H1 (cell line): Measurements from ENCODE around the gene ITSN1. TPM values are rescaled to one million over a fixed set of nuclear protein-coding genes. Genes with fewer than 3 reads are reported as not detected.

Experiments
- CTCF ChIA-PET: fragments of 300-600 bp; sonication (Branson Sonifier 250); formaldehyde crosslinking; loops from one replicate; lab custom pipeline; 2021; ENCODE audit not compliant: partially characterized antibody; lab: Charles Lee
- POLR2A ChIA-PET: fragments of 300-600 bp; sonication (Branson Sonifier 250); formaldehyde crosslinking; loops from one replicate; lab custom pipeline; 2021; ENCODE audit warnings: inconsistent platforms; ENCODE audit not compliant: partially characterized antibody; lab: Charles Lee
- DNase-seq, 2 experiments: peaks; one replicate each; pipeline versions ENCODE4 v3.0.0 to v3.0.0-alpha.2; 2010 to 2022; ENCODE audit warnings: low spot score in 2 of 2, low read depth in 1 of 2, mixed read lengths in 1 of 2
- FAIRE-seq: peaks from 2 replicates; lab custom pipeline; 2011; peaks lifted over from hg19 to GRCh38; lab: Jason Lieb, UNC
- H2AFZ ChIP-seq: 2 replicates; pipeline ENCODE4 v1.8.1; 2012; ENCODE audit warnings: low read length, inconsistent platforms
- H2AK5ac ChIP-seq: 2 replicates; pipeline ENCODE4 v1.6.1; 2013; ENCODE audit warnings: low read depth, low read length
- H2BK120ac ChIP-seq: replicated peaks from 2 replicates; pipeline ENCODE3; 2013; ENCODE audit warnings: low read depth, low read length, inconsistent platforms
- H2BK12ac ChIP-seq: 2 replicates; pipeline ENCODE4 v1.6.1; 2013; ENCODE audit warnings: low read depth, low read length
- H2BK15ac ChIP-seq: 2 replicates; pipeline ENCODE4 v1.6.1; 2013; ENCODE audit warnings: low read length
- H2BK20ac ChIP-seq: 2 replicates; pipeline ENCODE4 v1.6.1; 2013; ENCODE audit warnings: low read length
- H2BK5ac ChIP-seq: 2 replicates; pipeline ENCODE4 v1.6.1; 2013; ENCODE audit warnings: low read depth, low read length
- H3K14ac ChIP-seq: 2 replicates; pipeline ENCODE4 v1.6.1; 2013; ENCODE audit warnings: inconsistent platforms; ENCODE audit not compliant: insufficient read length
- H3K18ac ChIP-seq: 2 replicates; pipeline ENCODE4 v1.6.1; 2013; ENCODE audit warnings: low read length; ENCODE audit errors: extremely low read depth
- H3K23ac ChIP-seq: 2 replicates; pipeline ENCODE4 v1.6.1; 2013; ENCODE audit warnings: inconsistent platforms; ENCODE audit not compliant: insufficient read length
- H3K23me2 ChIP-seq: 2 replicates; pipeline ENCODE4 v1.6.1; 2013; ENCODE audit warnings: low read depth, low read length
- H3K27ac ChIP-seq: 2 replicates; pipeline ENCODE4 v1.6.1; 2011; ENCODE audit warnings: low read depth, low read length, inconsistent platforms
- H3K27me3 ChIP-seq, 4 experiments: replicated peaks in 1 of 4; 1 replicate in 1 of 4; 2 replicates in 3 of 4; pipeline versions ENCODE4 v1.6.1 to v1.8.1; 2011 to 2013; ENCODE audit warnings: low read length in 3 of 4, mild to moderate bottlenecking in 3 of 4, inconsistent platforms in 2 of 4, mixed read lengths in 2 of 4, moderate library complexity in 1 of 4; ENCODE audit not compliant: control insufficient read depth in 3 of 4, insufficient read depth in 3 of 4; ENCODE audit errors: extremely low read depth in 1 of 4
- H3K36me3 ChIP-seq, 4 experiments: 2 replicates each; pipeline versions ENCODE4 v1.6.1 to v1.8.1; 2011 to 2013; ENCODE audit warnings: mild to moderate bottlenecking in 4 of 4, low read length in 3 of 4, moderate library complexity in 2 of 4, control low read depth in 1 of 4, inconsistent platforms in 1 of 4; ENCODE audit not compliant: insufficient read depth in 4 of 4, control insufficient read depth in 2 of 4
- H3K4ac ChIP-seq: replicated peaks from 2 replicates; pipeline ENCODE3; 2013; ENCODE audit warnings: low read length, low read depth, mixed read lengths, inconsistent platforms; ENCODE audit not compliant: insufficient read length
- H3K4me1 ChIP-seq, 4 experiments: replicated peaks in 1 of 4; 1 replicate in 1 of 4; 2 replicates in 3 of 4; pipeline versions ENCODE4 v1.6.1 to v1.8.1; 2011 to 2013; ENCODE audit warnings: low read length in 3 of 4, inconsistent platforms in 2 of 4, mixed read lengths in 1 of 4; ENCODE audit not compliant: insufficient read depth in 4 of 4, control insufficient read depth in 3 of 4
- H3K4me2 ChIP-seq, 2 experiments: 2 replicates each; pipeline versions ENCODE4 v1.6.1 to v1.8.1; 2011 to 2013; ENCODE audit warnings: low read depth in 2 of 2, low read length in 2 of 2, control low read depth in 1 of 2, inconsistent platforms in 1 of 2, mild to moderate bottlenecking in 1 of 2; ENCODE audit not compliant: insufficient read depth in 1 of 2
- H3K4me3 ChIP-seq, 4 experiments: fragments of 200-600, 300-600 bp in 1 of 4; sonication (generic), shearing (Covaris generic), sonication (Bioruptor Twin) in 1 of 4; 2 replicates each; pipeline versions ENCODE4 v1.5.1 to v1.8.1; 2011 to 2016; ENCODE audit warnings: low read length in 4 of 4, low read depth in 3 of 4, control low read depth in 2 of 4, inconsistent platforms in 2 of 4, mild to moderate bottlenecking in 2 of 4, mixed read lengths in 1 of 4, moderate library complexity in 1 of 4; ENCODE audit not compliant: insufficient read depth in 2 of 4; ENCODE audit errors: extremely low read depth in 1 of 4
- H3K56ac ChIP-seq: replicated peaks from 2 replicates; pipeline ENCODE3; 2013; ENCODE audit warnings: low read depth, mild to moderate bottlenecking, mixed read lengths, low read length, inconsistent platforms; ENCODE audit not compliant: insufficient read length
- H3K79me1 ChIP-seq: 2 replicates; pipeline ENCODE4 v1.6.1; 2013; ENCODE audit warnings: low read depth, low read length, control low read depth
- H3K79me2 ChIP-seq, 2 experiments: 2 replicates each; pipeline versions ENCODE4 v1.6.1 to v1.8.1; 2012 to 2013; ENCODE audit warnings: low read length in 2 of 2, mild to moderate bottlenecking in 2 of 2, inconsistent platforms in 1 of 2; ENCODE audit not compliant: insufficient read depth in 2 of 2, control insufficient read depth in 1 of 2
- H3K9ac ChIP-seq, 4 experiments: replicated peaks in 1 of 4; 1 replicate in 1 of 4; 2 replicates in 3 of 4; pipeline versions ENCODE4 v1.6.1 to v1.8.1; 2011 to 2013; ENCODE audit warnings: low read depth in 3 of 4, low read length in 3 of 4, control low read depth in 2 of 4, mild to moderate bottlenecking in 2 of 4, moderate library complexity in 2 of 4, inconsistent platforms in 1 of 4; ENCODE audit errors: extremely low read depth in 1 of 4
- H3K9me3 ChIP-seq, 2 experiments: 2 replicates each; pipeline versions ENCODE4 v1.6.1 to v1.8.1; 2012 to 2013; ENCODE audit warnings: mild to moderate bottlenecking in 2 of 2, moderate library complexity in 2 of 2, control low read depth in 1 of 2, inconsistent platforms in 1 of 2, low read depth in 1 of 2, low read length in 1 of 2, mixed read lengths in 1 of 2; ENCODE audit not compliant: insufficient read depth in 2 of 2
- H4K20me1 ChIP-seq, 2 experiments: replicated peaks in 1 of 2; 2 replicates each; pipeline versions ENCODE3 to v1.8.1; 2011 to 2013; ENCODE audit warnings: inconsistent platforms in 2 of 2, low read length in 2 of 2, mild to moderate bottlenecking in 1 of 2; ENCODE audit not compliant: insufficient read depth in 2 of 2, control insufficient read depth in 1 of 2
- H4K5ac ChIP-seq: 2 replicates; pipeline ENCODE4 v1.6.1; 2013; ENCODE audit warnings: low read length, low read depth, mixed read lengths, inconsistent platforms; ENCODE audit not compliant: insufficient read length
- H4K8ac ChIP-seq: 2 replicates; pipeline ENCODE4 v1.8.0; 2013; ENCODE audit warnings: mild to moderate bottlenecking, moderate library complexity, low read length, inconsistent platforms; ENCODE audit not compliant: insufficient read depth; ENCODE audit errors: extremely low read depth
- H4K91ac ChIP-seq: replicated peaks from 2 replicates; pipeline ENCODE3; 2013; ENCODE audit warnings: low read length, mixed read lengths, inconsistent platforms; ENCODE audit not compliant: insufficient read length
- CREB1 ChIP-seq: IDR thresholded peaks from 2 replicates; pipeline ENCODE4 v1.6.1; 2012; ENCODE audit warnings: inconsistent platforms
- HDAC2 ChIP-seq, 2 experiments: fragments of 300-600 bp in 1 of 2; sonication (generic) in 1 of 2; IDR thresholded peaks; 2 replicates each; pipeline ENCODE4 v1.6.1; 2011 to 2012; ENCODE audit warnings: low read depth in 2 of 2, low read length in 2 of 2, mild to moderate bottlenecking in 2 of 2, moderate library complexity in 2 of 2, borderline replicate concordance in 1 of 2, inconsistent platforms in 1 of 2
- NANOG ChIP-seq: IDR thresholded peaks from 2 replicates; pipeline ENCODE4 v1.6.1; 2011; ENCODE audit warnings: low read length, low read depth, mild to moderate bottlenecking, inconsistent platforms; ENCODE audit not compliant: insufficient read depth, poor library complexity, severe bottlenecking
- WGBS, 2 experiments: shearing (Covaris generic) in 1 of 2; methylation state at CpG; one replicate each; pipeline versions ENCODE4 v1.1.6 to v1.1.7; 2013 to 2015; ENCODE audit warnings: low lambda C conversion rate in 2 of 2, mixed read lengths in 2 of 2, inconsistent platforms in 1 of 2, low coverage in 1 of 2, missing lambda C conversion rate in 1 of 2; ENCODE audit not compliant: insufficient replicate concordance in 2 of 2, insufficient coverage in 1 of 2, insufficient read length in 1 of 2; ENCODE audit errors: extremely low coverage in 1 of 2, missing lambda C conversion rate in 1 of 2; 5-methylcytosine and 5-hydroxymethylcytosine counted together
- polyA plus RNA-seq, 7 experiments: library from polyadenylated mRNA; depleted of rRNA in 3 of 7; stranded (reverse) in 5 of 7; unstranded in 2 of 7; fragments of >200 nt in 5 of 7; fragments of 200-250 nt in 2 of 7; gene quantifications; 1 replicate in 5 of 7; 2 replicates in 1 of 7; 4 replicates in 1 of 7; pipeline versions ENCODE4 v1.2.1 to v1.2.3, GENCODE V29; 2011 to 2013; ENCODE audit warnings: missing spikeins in 2 of 7, mixed read lengths in 2 of 7
- total RNA-seq: library from RNA; stranded (reverse); fragmentation: NEBNext Ultra II Directional; extraction: Animal tissue kit (Norgen Biotek cat#: 25700); gene quantifications from 2 replicates; pipeline ENCODE4 v1.2.1, GENCODE V29; 2021

ITSN1 gene
- total and polyA plus RNA-seq, 2 of the 8 experiments (the other 6 are each of a cell fraction or from before 2014, with no cell fraction given) = 60.8 to 78.1 TPM

GRCh38 chr21:33691945-33692603, 49.8 kb downstream of the ITSN1 start:
- no peak overlapping the region for H2BK15ac ChIP-seq
- H4K5ac ChIP-seq = no peak overlapping the region
- no peak overlapping the region for H4K91ac ChIP-seq
- no peaks in the 10 kb centered on the region for H3K23me2 ChIP-seq
- H2BK20ac ChIP-seq = no peak overlapping the region
- TF ChIP-seq HDAC2 (IDR thresholded peaks at IDR 0.05; ENCODE audit: borderline replicate concordance in 1 of 2, low read depth in 2 of 2, low read length in 2 of 2) (peak in 1 of 2 experiments; percentile 23; a peak in 1 of 4 replicates), CREB1 (no peak), NANOG (peak; percentile 39)
- no peak overlapping the region; the same call in 1 of the 2 replicates for H3K18ac ChIP-seq
- H2AFZ ChIP-seq = no peak overlapping the region
- H3K79me2 ChIP-seq = peaks cover 11 to 91% of the 10 kb centered on the region in 2 experiments
- peaks cover 0 to 31% (median 16%) of the 10 kb centered on the region in 4 experiments for H3K4me1 ChIP-seq
- H3K14ac ChIP-seq = no peak overlapping the region
- H3K4ac ChIP-seq = no peak overlapping the region
- H2AK5ac ChIP-seq = no peak overlapping the region
- peaks cover 5% of the 10 kb centered on the region for H3K79me1 ChIP-seq
- no peak overlapping the region for H4K8ac ChIP-seq
- peak overlapping the region in 1 of 4 experiments; percentile 5; a peak in 1 of 8 replicates for H3K4me3 ChIP-seq
- no peak overlapping the region for H3K56ac ChIP-seq
- FAIRE-seq (peak; percentile 78), DNase-seq (peak in 1 of 2 experiments; percentile 10)
- H3K27me3 ChIP-seq = no peaks in the 10 kb centered on the region
- H2BK5ac ChIP-seq = no peak overlapping the region
- 34% methylated on average over 6 of the region's 6 CpGs; no CpG with 5 or more reads in 1 of the 2 experiments for WGBS, 2 experiments
- peaks cover 16 to 20% of the 10 kb centered on the region in 2 experiments for H4K20me1 ChIP-seq
- H3K9ac ChIP-seq = no peak overlapping the region
- ChIA-PET CTCF (no interaction called here), POLR2A (interaction anchor here (0.6 kb wide), 1 partner anchor 166 kb away, joined by 3 read pairs; no protein-coding TSS in a partner anchor)
- H2BK120ac ChIP-seq = peak overlapping the region; percentile 21
- H3K4me2 ChIP-seq = peak overlapping the region; percentile 47 to 64
- H3K36me3 ChIP-seq = no peaks in the 10 kb centered on the region
- H2BK12ac ChIP-seq = no peak overlapping the region
- no peak overlapping the region for H3K27ac ChIP-seq
- H3K23ac ChIP-seq = no peak overlapping the region
- H3K9me3 ChIP-seq = no peaks in the 10 kb centered on the region
